ENCODE measurements around the gene AP2A2. TPM values are rescaled to one million over a fixed set of nuclear protein-coding genes. Genes with fewer than 3 reads are reported as not detected.

The AP2A2 gene
- total RNA-seq, 1 experiment from 2014 or later, result 39.4 TPM

- no peaks in the 10 kb centered on the region for H3K9me3 ChIP-seq (ENCODE audit: insufficient read depth, low read depth)
- H4K20me1 ChIP-seq (ENCODE audit: insufficient read depth), result peaks cover 13% of the 10 kb centered on the region
- H3K27me3 ChIP-seq (ENCODE audit: insufficient read depth, low read depth), result no peaks in the 10 kb centered on the region
- TF ChIP-seq EZH2 (IDR thresholded peaks at IDR 0.05; ENCODE audit: low read depth) (no peak), CTCF (conservative IDR thresholded peaks at IDR 0.05) (no peak)
- no peak overlapping the region for H3K4me3 ChIP-seq
- H2AFZ ChIP-seq, result no peak overlapping the region
- BruUV-seq (replicated peaks), result no TSS peak
- peaks cover 26% of the 10 kb centered on the region for H3K4me1 ChIP-seq (replicated peaks; ENCODE audit: insufficient read depth)
- no peak for DNase-seq
- CTCF ChIA-PET, result no interaction called here
- POLR2A ChIA-PET (ENCODE audit: unreplicated experiment), result no interaction called here
- H3K4me2 ChIP-seq, result no peak overlapping the region
- H3K9me2 ChIP-seq (ENCODE audit: insufficient read depth), result no peaks in the 10 kb centered on the region
- no peaks in the 10 kb centered on the region for H3K36me3 ChIP-seq (ENCODE audit: low read depth)
- intact Hi-C loops (cut with micrococcal nuclease; ENCODE audit: unreplicated experiment), result no loop called here
- H3F3A ChIP-seq (ENCODE audit: insufficient read depth, low read depth), result peaks cover 19% of the 10 kb centered on the region; the same call in 1 of the 2 replicates
- H3K27ac ChIP-seq, result no peak overlapping the region
- H3K79me2 ChIP-seq (ENCODE audit: low read depth), result peaks cover 11% of the 10 kb centered on the region
These were observed 27.0 kb downstream of the AP2A2 start for GRCh38 chr11:952406-953385.

- Histone ChIP-seq H3K9me3 (ENCODE audit: insufficient read depth, low read depth) (no peaks in the 10 kb centered on the region), H3K9me2 (ENCODE audit: insufficient read depth) (no peaks in the 10 kb centered on the region), H2AFZ (no peak overlapping the region), H3K79me2 (ENCODE audit: low read depth) (peaks cover 11% of the 10 kb centered on the region), H3K4me1 (replicated peaks; ENCODE audit: insufficient read depth) (peaks cover 26% of the 10 kb centered on the region), H3K36me3 (ENCODE audit: low read depth) (no peaks in the 10 kb centered on the region), H3F3A (ENCODE audit: insufficient read depth, low read depth) (peaks cover 19% of the 10 kb centered on the region; the same call in 1 of the 2 replicates), H4K20me1 (ENCODE audit: insufficient read depth) (peaks cover 13% of the 10 kb centered on the region), H3K4me3 (no peak overlapping the region), H3K27ac (no peak overlapping the region), H3K4me2 (no peak overlapping the region), H3K27me3 (ENCODE audit: insufficient read depth, low read depth) (no peaks in the 10 kb centered on the region)
- DNase-seq, result no peak
- TF ChIP-seq EZH2 (IDR thresholded peaks at IDR 0.05; ENCODE audit: low read depth), result no peak
- no peak for TF ChIP-seq CTCF (conservative IDR thresholded peaks at IDR 0.05)
- ChIA-PET CTCF (no interaction called here), POLR2A (ENCODE audit: unreplicated experiment) (interaction anchor here (0.7 kb wide), 1 partner anchor 679 kb away, joined by 5 read pairs; no protein-coding TSS in a partner anchor)
- BruUV-seq (replicated peaks), result no TSS peak
- intact Hi-C loops (cut with micrococcal nuclease; ENCODE audit: unreplicated experiment), result no loop called here
These were observed 27.8 kb downstream of the AP2A2 start for GRCh38 chr11:953512-953911.

- peaks cover 19% of the 10 kb centered on the region; the same call in 1 of the 2 replicates for H3F3A ChIP-seq (ENCODE audit: insufficient read depth, low read depth)
- no peaks in the 10 kb centered on the region for H3K27me3 ChIP-seq (ENCODE audit: insufficient read depth, low read depth)
- no peak overlapping the region for H2AFZ ChIP-seq
- H3K4me1 ChIP-seq (replicated peaks; ENCODE audit: insufficient read depth), result peaks cover 26% of the 10 kb centered on the region
- peaks cover 13% of the 10 kb centered on the region for H4K20me1 ChIP-seq (ENCODE audit: insufficient read depth)
- TF ChIP-seq EZH2 (IDR thresholded peaks at IDR 0.05; ENCODE audit: low read depth) (no peak), CTCF (conservative IDR thresholded peaks at IDR 0.05) (no peak)
- H3K4me2 ChIP-seq, result peak overlapping the region; percentile 55
- H3K79me2 ChIP-seq (ENCODE audit: low read depth), result peaks cover 11% of the 10 kb centered on the region
- H3K36me3 ChIP-seq (ENCODE audit: low read depth), result no peaks in the 10 kb centered on the region
- H3K27ac ChIP-seq, result peak overlapping the region; percentile 46; the same call in 1 of the 2 replicates
- CTCF ChIA-PET, result no interaction called here
- no peaks in the 10 kb centered on the region for H3K9me3 ChIP-seq (ENCODE audit: insufficient read depth, low read depth)
- BruUV-seq (replicated peaks), result no TSS peak
- H3K4me3 ChIP-seq, result no peak overlapping the region
- DNase-seq, result peak in 1 of 2 experiments; percentile 38
- H3K9me2 ChIP-seq (ENCODE audit: insufficient read depth), result no peaks in the 10 kb centered on the region
- intact Hi-C loops (cut with micrococcal nuclease; ENCODE audit: unreplicated experiment), result no loop called here
- POLR2A ChIA-PET (ENCODE audit: unreplicated experiment), result interaction anchor here (0.7 kb wide), 2 partner anchors 680 to 980 kb away, joined by 5 to 6 read pairs; no protein-coding TSS in a partner anchor
These were observed 28.9 kb downstream of the AP2A2 start for GRCh38 chr11:954392-955153.

Data from PC-9 (cell line).